SK-N-MC (cell line): ENCODE data around the gene MGA.

ENCODE experiments used
- EZH2 ChIP-seq: fragments of 200-600 bp; sonication (generic); IDR thresholded peaks from one replicate; pipeline ENCODE4 v1.6.1; 2017; ENCODE audit warnings: antibody characterized with exemption
- FOXP2 ChIP-seq: optimal IDR thresholded peaks from 2 replicates; pipeline ENCODE3; 2011; ENCODE audit warnings: mild to moderate bottlenecking, moderate library complexity; ENCODE audit not compliant: insufficient read depth; ENCODE audit errors: extremely low read length, control extremely low read depth
- POLR2AphosphoS5 ChIP-seq: IDR thresholded peaks from 2 replicates; pipeline ENCODE4 v1.6.1; 2012; ENCODE audit warnings: mild to moderate bottlenecking, low read depth, low read length, borderline replicate concordance

- TF ChIP-seq EZH2 = no peak
- no peak for TF ChIP-seq POLR2AphosphoS5
- TF ChIP-seq FOXP2 = no peak
Observed at GRCh38 chr15:41782371-41783282, 122.4 kb downstream of the MGA start.
